GM21723 (cell line): Measurements from ENCODE around the gene ZGPAT.

Experiments
- ATAC-seq: cut with Tn5 transposase; IDR thresholded peaks from one replicate; pipeline ENCODE4 v1.9.1; 2021; ENCODE audit warnings: mild to moderate bottlenecking, moderate library complexity; ENCODE audit not compliant: unreplicated experiment

Gene ZGPAT

DNA sequence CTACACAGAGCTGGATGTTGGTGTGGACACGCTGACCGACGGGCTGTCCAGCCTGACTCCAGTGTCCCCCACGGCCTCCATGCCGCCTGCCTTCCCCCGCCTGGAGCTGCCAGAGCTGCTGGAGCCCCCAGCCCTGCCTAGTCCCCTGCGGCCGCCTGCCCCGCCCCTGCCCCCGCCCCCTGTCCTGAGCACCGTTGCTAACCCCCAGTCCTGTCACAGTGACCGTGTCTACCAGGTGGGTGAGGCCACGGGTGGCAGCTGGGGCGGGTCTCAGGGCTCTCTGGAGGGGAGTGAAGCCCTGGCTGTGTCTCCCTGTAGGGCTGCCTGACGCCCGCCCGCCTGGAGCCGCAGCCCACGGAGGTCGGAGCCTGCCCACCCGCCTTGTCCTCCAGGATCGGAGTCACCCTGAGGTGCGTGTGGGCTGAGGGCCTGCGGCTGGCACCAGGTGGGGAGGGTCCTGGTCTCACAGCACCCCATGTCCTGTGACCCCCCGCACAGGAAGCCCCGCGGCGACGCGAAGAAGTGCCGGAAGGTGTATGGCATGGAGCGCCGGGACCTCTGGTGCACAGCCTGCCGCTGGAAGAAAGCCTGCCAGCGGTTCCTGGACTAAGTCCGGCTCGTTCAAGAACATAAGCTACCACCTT, 34.7 kb downstream of the ZGPAT start:
- no peak for ATAC-seq

- ATAC-seq, result no peak
Observed at GRCh38 chr20:63743210-63743970, 35.6 kb downstream of the ZGPAT start.

DNA sequence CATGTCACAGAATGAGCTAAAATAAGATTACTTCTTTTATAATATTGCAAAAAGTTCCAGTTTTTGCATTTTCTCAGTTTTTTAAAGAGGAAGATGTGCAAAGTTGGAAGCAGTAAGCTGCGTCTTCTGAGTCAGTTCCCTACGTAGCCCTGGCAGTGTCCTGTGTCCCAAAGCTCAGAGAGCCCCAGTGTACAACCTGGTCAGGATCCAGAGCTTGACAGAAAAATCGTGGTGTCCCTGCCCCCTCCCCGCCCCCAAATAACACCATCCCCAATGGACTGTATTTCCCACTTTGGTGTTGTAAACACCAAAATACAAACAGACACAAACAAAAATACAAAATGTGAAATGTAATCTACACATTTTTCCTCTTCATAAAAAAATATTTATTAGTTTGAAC, 36.3 kb downstream of the ZGPAT start:
- no peak for ATAC-seq

DNA sequence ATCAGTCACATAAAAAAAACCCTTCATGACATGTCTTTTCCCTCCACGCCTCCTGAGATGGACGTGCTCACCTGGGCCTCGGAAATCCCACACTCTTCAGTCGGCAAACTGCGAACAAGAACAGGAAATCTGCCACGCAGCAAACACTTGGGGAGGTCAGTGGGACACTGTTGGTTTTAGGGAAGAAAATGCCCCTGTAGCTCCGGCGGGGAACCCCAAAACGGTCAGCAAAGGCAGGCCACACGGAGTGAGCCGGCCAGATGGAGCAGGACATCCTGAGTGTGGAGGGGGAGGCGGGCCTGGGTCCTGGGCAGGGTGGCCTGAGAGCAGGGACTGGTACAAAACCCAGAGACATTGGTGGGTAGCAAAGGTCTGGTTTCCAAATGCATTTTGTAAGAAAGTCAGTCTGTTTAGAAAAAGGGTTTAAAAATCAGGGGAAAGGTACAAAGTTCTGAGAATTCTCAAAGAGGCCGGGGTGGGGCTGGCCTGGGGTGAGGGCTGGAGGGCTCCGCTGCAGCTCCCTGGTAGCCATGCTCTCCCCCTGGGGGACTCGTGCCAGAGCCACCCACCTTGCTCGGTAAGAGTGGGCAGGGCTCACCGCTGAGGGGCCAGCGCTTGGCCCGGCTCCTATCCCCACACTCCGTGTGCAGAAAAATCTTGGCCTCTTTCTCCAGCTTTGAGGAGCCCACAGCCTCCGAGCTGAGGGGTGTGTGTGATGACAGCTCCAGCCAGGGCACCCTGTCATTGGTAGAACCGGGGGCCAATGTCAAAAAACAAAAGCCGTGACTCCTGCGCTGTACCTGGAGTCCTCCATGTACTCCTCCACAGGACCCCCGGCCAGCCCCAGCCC, 37.0 kb downstream of the ZGPAT start:
- no peak for ATAC-seq

GRCh38 chr20:63745424-63745805, 37.6 kb downstream of the ZGPAT start:
- ATAC-seq, result no peak

GRCh38 chr20:63745961-63746731, 38.3 kb downstream of the ZGPAT start:
- ATAC-seq, result no peak

GRCh38 chr20:63746751-63747315, 39.0 kb downstream of the ZGPAT start:
- no peak for ATAC-seq

DNA sequence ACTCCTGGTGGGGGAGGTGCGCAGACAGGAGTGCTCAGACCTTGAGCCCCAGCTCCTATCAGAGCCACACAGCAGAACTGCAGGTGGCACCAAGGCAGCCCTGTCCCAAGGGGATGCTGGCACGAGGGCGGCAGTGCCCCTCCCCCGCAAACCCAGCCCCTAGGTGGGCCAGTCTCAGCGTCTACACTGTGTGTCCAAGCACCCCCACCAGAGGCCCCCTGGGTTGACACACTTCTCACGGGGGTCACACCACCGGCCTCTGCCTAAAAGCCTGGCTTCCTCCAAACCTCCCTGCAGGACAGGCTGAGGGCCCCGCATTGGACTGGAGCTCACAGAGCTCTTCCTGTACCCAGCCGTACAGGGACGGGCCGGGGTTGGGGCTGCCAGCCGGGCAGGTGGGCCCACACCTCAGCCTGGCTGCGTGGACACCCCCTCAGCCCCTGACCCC, 39.8 kb downstream of the ZGPAT start:
- ATAC-seq, result no peak

DNA sequence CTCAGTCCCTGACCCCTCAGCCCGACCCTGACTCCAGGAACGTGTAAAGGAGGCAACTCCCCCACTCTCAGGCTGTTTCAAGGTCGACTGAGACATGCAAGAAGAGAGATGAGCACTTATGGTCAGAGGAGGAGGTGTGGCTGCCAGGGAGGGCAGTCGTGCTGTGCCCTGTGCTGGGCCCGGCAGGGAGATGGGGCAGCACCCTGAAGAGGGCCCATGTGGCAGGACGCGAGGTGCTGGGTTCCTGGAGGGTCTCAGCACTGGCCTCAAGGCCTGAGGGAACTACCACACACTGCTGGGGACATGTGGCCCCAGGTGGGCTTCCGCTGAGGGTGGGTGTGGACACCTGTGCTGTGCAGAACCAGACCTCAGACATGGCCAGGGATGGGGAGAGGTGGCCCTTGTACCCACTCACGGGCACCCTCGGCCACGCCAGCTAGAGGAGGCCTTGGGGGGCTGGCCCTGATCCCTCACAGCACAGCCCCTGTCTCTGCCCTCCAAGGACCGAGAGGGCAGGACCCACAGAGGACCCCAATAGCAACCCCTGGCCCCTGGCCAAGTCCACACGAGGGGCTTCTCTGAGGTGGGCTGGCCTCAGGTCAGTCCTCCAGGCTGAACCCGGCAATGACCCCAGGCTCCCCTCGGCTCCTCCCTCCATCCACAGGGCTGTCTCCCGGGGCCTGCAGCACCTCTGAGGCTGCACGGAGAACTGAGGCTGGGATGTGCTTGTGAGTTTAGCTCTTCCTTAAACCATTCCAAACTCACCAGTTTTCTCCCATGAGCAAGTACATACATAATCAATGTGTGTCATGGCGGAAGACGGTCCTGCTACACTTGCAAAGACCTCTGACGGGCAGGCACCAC, 40.5 kb downstream of the ZGPAT start:
- no peak for ATAC-seq

DNA sequence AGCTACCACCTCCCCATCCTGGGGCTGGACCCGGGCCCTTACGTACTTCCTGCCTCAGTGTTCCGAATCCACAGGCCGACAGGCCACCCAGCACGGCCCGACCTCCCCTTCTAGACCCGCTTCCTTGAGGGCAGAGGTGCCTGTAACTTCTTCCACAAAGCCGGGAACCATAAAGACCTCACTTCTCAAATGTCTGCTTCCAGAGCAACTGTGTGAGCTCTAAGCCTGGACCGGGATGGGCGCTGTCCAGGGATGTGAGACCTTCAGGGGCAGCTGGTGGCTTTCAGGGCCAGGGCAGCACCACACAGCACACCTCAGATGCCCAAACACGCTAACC, 41.1 kb downstream of the ZGPAT start:
- ATAC-seq, result no peak

DNA sequence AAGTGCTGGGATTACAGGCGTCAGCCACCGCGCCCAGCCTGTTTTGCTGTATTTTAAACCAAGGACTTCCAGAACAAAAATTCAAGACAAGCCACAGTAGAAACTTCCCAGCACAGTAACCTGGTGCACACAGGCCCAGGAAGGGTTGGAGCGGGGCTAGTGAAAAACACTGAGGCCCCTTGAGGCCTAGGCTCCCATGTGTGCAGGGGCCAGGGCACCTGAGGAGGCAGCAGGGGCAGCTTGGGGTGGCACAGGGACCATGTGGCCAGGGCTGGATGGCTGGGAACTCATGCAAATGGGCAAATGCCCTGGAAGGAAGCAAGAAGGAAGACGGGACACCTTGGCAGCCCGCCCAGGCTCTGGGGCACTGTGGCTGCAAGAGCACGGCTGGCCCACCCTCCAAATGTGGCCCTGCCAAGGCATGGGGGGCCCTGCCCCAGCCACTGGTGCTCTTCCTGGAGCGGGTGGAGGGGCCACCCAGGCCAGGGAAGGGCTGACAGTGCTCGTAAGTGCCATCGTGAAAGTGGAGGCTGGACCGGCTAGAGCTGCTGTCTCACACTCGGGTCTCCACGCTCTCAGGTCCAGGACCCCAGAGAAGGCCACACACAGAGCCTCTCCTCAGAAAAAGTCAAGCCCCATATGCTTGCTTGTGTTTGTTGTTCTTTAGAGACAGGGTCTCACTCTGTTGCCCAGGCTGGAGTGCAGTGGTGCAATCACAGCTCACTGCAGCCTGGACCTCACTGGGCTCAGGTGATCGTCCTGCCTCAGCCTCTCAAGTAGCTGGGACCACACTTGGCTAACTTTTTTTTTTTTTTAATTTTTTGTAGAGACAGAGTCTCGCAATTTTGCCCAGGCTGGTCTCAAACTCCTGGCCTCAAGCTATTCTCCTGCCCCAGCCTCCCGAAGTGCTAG, 42.0 kb downstream of the ZGPAT start:
- no peak for ATAC-seq

GRCh38 chr20:63750807-63751470, 43.1 kb downstream of the ZGPAT start:
- ATAC-seq, result no peak

DNA sequence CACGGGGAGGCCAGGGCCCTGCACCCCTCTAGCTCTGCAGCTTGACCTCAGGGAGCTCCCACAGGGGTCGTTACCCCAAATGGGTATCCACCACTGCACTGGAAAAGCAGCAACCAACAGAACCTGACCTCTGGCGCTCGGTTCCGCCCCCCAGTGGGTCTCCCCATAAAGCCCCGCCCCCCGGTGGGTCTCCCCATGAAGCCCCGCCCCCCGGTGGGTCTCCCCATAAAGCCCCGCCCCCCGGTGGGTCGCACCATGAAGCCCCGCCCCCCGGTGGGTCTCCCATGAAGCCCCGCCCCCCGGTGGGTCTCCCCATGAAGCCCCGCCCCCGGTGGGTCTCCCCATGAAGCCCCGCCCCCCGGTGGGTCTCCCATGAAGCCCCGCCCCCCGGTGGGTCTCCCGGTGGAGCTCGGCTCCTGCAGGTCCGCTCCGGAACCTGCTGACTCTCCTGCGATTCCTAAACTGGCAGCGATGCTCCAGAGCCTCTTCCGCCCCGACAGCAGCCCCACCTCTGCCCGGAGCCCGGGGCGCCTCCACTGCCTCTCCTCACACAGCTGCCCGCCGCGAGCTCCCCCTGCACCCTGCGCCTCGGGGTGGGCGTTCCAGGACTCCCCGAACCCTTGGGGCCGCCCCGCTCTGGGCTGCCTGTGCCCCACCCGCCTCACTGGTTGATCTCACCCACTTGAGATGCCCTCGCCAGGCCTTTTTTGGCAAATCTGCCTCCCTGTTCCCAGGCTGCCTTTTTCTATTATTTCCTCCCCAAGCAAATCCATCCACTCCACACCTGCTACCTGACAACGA, 43.8 kb downstream of the ZGPAT start:
- no peak for ATAC-seq

DNA sequence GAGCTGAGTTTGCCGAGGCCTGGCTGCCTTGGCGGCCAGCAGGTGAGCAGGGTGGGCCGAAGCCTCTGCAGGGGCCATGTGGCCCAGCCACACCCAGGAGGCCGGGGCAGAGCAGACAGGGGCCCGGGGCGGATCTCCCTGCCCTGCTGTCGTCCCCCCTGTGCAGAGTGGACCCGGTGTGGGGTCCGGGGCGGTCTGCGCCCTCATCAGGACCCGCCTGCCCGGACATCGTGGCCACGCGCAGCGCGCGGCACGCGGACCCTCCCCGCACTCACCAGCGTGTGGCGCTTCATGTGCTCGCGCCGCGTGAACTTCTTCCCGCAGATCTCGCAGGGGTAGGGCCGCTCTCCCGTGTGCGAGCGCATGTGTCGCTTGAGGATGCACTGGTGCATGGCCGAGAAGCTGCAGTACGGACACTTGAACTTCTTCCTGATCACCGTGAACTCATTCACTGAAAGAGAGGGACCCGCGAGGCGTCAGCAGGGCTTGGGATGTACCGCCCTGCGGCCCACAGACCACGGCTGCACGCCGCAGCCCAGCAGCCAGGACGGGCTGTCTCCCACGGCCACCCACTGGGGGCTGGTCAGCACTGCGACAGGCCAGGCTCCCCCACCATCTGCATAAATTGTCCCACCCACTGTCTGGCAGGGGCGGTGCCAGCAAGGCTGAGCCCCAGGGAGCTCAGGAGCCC, 44.7 kb downstream of the ZGPAT start:
- ATAC-seq, result no peak

DNA sequence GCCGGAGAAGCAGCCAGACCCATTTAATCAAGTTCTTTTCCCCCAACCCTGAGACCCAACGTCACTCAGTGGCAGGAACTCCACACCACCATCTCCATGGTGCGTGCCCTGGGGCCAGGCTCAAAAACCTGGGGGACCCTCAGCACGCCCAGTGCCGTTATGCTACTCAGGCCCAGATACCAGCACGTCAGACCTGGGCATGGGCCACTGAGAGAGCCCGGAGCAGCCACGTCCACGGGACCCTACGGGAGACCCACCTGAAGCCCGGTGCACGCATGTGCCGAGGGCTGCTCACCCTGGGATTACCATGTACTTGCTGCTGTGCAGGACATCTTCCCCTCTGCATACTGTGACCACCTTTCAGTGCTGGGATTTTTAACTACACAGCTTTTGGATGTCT, 45.5 kb downstream of the ZGPAT start:
- ATAC-seq, result no peak

DNA sequence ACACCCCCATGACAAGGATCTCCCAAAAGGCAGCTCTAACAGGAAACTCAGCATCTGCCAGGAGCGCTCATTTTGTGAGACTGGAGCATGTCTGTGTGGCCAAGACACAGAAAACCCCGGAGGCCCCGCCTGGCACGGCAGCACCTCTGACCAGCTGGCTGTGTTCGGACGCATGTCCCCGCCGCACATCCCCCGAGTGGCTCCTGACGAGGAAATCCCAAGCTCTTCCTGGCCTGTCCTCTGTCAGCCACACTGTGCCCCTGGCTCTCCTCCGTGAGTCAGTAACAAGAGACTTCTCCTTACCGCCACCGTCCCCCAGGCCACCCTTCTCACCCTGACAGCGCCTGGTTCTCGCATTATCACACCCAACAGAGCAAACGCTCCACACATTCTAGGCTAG, 46.2 kb downstream of the ZGPAT start:
- no peak for ATAC-seq
